GM15510 (cell line): ENCODE measurements around the gene PTGDS.

Experiments
- POLR2A ChIP-seq: IDR thresholded peaks from 3 replicates; pipeline ENCODE4 v1.6.1; 2011; ENCODE audit warnings: borderline replicate concordance; ENCODE audit not compliant: insufficient read length; ENCODE audit errors: extremely low read depth

PTGDS gene

DNA sequence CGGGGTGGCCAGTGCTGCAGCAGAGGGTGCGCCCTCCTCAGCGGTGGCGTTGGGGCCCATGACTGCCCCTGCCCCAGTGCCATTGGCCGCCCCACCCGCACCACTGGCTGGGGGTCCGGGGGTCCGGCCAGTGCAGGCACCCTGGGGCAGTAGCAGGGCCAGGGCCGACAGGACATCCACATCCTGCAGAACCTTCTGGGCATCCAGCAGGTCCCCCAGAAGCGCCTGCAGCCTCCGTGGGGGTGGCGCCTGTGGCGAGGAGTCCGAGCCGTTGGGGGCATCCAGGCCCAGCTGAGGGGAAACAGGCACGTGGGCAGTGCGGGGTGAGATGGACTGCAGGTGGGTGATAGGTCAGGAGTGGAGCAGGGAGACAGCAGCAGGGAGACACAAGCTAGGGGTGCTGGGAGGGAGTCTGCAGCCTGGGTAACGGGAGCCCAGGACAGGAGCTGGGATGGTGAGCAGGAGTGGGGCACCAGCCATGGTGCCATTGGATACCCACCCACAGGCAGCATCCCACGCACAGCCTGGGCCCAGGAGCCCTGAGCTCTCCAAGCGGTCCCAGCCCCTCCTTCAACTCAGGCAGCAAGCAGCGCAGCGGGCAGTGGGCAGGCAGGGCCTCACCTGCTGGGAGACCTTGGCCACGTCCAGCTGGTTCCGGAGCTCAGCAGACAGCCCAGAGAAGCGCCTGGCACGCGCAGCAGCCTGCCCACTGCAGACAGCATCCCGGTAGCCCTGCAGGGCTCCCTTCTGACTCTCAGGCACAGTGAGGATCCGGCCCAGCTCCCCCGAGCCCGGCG is 43.7 kb downstream of the PTGDS start:
- TF ChIP-seq POLR2A, result no peak

GRCh38 chr9:137021568-137021978 is 44.3 kb downstream of the PTGDS start:
- TF ChIP-seq POLR2A, result no peak

DNA sequence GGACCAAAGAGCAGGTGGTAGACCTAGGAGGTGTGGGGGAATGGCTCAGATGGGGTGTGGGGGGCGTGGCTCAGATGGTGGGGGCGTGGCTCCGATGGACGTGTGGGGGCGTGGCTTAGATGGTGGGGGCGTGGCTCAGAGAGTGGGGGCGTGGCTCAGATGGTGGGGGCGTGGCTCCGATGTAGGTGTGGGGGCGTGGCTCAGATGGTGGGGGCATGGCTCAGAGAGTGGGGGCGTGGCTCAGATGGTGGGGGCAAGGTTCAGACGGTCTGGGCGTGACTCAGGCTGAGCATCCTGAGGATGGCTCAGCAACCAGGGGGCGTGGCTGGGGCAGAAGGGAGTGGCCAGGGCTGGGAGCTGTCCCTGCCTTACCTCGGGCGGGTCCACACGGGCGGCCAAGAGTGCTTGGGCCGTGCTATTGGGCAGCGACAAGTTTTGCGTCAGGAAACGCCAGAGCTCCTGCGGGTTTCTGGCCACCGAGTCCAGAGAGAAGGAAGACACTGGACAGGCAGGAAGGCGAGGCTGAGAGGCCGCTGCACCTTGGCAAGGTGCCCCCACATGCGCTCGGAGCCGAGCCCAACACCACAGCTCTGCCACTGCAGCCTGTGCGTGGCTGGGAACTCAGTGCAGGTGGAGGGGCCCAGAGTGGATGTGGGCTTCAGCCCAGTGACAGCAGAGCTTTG is 44.8 kb downstream of the PTGDS start:
- TF ChIP-seq POLR2A, result no peak

DNA sequence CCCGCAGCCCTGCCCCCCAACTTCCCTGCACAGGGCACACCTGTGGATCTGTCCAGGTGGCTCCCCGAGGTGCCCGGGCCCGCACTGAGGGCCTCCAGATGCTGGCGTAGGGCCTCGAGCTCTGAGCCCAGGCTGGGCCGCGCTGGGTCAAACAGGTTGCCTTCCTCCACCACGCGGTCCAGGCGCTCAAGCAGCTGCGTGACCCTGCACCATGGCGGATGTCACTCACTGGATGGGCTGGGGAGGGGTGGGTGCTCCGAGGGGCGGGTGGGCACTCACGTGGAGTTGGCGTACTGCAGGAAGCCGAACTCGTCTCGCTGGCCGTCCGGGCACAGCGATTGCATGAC is 45.3 kb downstream of the PTGDS start:
- TF ChIP-seq POLR2A, result no peak

GRCh38 chr9:137023157-137023556 is 45.9 kb downstream of the PTGDS start:
- TF ChIP-seq POLR2A, result no peak

GRCh38 chr9:137023583-137023991 is 46.3 kb downstream of the PTGDS start:
- no peak for TF ChIP-seq POLR2A

DNA sequence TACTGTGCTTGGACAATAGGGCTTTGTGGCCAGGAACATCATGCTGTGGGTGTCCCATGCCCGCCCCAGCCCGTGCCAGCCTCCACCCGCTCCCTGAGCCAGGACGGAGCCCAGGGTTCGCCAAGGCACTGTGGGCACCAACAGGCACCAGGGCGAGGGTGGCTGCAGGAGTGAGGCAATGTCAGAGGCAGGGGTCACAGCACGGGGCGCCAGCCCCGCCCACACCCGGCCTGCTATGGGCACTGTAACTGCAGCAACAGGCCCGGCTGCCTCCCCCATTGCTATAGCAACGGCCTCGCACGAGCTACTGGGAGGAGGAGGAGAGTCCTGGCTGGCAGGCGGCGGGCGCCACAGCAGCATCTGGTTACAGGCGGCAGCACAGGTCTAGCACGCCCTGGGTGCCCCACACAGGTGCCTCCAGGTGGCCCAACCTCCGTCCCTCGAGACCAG is 48.2 kb downstream of the PTGDS start:
- TF ChIP-seq POLR2A, result no peak

GRCh38 chr9:137026384-137026783 is 49.1 kb downstream of the PTGDS start:
- no peak for TF ChIP-seq POLR2A

GRCh38 chr9:137026828-137027227 is 49.5 kb downstream of the PTGDS start:
- TF ChIP-seq POLR2A, result no peak

DNA sequence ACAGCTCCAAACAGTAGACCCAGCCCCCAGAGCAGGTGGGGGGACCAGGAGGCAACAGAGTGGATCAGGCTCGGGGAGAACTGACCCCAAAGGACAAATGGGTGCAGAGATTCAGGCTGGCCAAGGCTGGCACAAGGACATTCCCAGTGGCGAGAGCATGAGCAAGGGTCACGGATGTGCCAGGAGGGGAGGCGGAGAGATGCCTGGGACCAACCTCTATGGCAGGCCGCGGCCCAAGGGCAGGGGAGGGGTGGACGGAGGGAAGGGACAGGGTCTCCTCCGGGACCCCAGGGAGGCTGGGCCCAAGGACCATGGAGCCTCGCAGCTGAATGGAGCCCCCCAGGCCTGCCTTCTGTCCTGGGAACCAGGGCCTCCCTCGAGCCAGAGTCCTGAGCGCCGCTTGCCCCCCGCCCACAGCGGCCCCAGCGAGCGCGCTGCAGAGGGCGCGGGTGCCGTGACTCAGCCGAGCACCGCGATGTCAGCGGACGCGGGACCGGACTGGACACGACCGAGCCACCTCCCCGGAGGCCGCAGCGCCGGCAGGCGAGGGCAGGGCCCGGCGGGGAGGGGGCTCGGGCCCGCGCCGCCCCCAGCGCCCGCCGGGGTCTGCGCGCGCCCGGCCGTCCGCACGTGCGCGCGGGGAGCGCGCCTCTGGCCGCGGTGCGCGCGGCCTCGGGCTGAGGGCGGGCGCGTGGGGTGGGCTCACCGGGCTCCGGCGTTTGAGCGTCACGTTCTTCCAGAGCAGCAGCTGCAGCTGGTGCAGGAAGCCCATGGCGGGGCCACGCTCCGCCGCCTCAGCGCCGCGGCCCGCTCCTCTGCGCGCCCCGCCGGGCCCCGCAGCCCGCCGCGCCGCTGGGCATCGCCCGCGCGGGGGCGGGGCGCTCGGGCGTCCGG is 50.3 kb downstream of the PTGDS start, which contains the start of gene ABCA2:
ABCA2 (minus strand) TSS at position 869 of the 894 bp plus-strand sequence; CDS start at position 772, 97 bp downstream.
- TF ChIP-seq POLR2A, result no peak

- TF ChIP-seq POLR2A, result no peak
These were observed 51.2 kb downstream of the PTGDS start for GRCh38 chr9:137028263-137029057.

- TF ChIP-seq POLR2A, result no peak
These were observed 52.0 kb downstream of the PTGDS start for GRCh38 chr9:137029058-137029936.

GRCh38 chr9:137030006-137030405 is 52.7 kb downstream of the PTGDS start:
- no peak for TF ChIP-seq POLR2A

- TF ChIP-seq POLR2A, result no peak
These were observed 53.5 kb downstream of the PTGDS start for GRCh38 chr9:137030538-137031527.
